ENCODE measurements around the gene UBN1.
"Not testable (repeated sequence)": the region's sequence is repeated elsewhere in the genome, so short reads cannot be mapped to it uniquely, and the experiment has no call there.

UBN1 gene

GRCh38 chr16:4888428-4889135 is 41.3 kb downstream of the UBN1 start:
- no peak for DNase-seq

DNA sequence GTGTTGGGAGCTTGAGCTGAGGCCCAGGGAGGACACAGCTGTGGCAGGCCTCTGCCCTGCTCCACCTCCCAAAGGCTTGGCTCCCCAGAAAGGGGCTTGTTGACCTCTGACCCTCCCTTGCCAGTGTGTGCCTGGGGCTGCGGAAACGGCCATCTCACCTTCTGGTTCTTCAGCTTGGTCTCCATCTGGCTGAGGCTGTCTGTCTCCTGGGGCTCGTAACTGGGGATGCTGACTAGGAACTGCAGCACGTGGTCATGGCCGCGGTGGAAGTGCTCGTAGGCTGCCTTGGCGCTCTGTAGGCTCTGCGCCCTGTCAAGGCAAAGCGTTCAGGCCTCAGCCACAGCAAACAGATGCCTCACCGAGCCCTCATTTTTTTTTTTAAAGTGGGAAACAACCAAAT is 42.7 kb downstream of the UBN1 start:
- DNase-seq: no peak

- no peak for DNase-seq
These were observed 43.4 kb downstream of the UBN1 start for GRCh38 chr16:4890686-4891085.

DNA sequence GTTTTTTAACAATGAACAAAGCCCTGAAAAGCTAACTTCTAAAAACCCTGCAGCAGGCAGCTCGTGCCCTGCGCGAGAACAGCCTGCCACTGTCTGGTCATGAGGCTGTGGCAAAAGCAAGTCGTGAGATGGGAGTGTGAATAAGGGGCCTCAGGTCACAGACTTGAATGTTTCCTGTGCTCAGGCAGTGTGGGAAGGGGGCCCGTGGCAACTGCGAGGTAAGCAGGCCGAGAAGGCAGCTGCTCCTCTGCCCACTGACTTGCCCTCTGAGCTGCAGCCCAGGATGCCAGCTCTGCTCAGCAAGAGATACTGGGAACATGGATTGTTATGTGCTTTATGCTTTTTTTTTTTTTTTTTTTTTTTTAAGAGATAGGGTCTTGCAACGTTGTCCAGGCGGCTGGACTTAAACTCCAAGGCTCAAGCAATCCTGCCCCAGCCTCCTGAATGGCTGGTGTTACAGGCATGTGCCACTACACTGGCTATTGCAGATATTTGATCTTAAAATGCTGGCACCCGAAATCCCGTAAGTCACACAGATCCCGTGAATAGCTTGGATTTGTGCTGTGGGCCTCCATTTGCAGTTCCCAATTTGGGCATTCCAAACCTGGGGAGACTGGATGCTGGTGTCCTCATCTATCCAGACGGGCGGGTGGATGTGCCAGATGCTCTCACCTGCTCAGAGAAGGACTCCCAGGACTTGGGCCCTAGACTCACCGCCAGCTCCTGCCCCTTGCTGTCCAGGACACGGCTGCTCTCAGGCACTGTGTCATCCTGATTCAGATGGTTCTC is 44.0 kb downstream of the UBN1 start:
- DNase-seq: no peak

- DNase-seq: no peak
These were observed 44.6 kb downstream of the UBN1 start for GRCh38 chr16:4891886-4892216.

- no peak for DNase-seq
These were observed 45.3 kb downstream of the UBN1 start for GRCh38 chr16:4892361-4893102.

DNA sequence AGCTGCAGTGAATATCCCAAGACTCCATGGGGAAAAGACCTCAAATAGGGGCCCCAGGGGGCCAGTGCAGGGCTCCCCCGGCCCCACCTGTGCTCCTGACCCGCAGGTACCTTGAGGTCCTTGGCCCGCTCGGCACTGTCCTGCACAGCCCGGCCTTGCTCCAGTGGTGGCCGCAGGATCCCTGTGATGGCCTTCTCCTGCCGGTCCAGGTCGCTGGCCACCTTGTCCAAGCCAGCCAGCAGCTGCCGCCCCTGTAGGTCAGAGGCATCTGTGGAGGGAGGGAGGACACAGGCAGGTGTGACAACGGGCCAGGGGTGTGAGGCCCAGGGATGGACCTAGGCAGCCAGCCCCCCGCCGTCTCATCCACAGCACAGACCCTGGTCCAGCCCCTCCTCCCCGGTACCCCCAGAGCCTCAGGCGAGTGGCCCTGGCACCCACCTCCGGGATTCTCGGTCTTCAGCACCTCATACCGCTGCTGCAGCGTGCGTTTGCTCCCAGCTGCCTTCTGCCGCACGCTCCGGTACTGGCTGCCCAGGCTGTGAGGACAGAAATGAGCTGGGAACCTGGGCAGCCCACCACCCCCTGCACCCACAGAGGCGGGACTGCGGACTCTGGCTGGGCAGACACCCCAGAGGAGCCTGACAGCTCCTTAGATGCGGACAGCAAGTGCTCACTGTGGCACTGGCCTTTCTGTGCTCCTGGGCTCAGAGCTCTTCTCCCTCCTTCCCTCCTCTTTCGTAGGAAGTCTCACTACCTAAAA is 46.0 kb downstream of the UBN1 start:
- no peak for DNase-seq

DNA sequence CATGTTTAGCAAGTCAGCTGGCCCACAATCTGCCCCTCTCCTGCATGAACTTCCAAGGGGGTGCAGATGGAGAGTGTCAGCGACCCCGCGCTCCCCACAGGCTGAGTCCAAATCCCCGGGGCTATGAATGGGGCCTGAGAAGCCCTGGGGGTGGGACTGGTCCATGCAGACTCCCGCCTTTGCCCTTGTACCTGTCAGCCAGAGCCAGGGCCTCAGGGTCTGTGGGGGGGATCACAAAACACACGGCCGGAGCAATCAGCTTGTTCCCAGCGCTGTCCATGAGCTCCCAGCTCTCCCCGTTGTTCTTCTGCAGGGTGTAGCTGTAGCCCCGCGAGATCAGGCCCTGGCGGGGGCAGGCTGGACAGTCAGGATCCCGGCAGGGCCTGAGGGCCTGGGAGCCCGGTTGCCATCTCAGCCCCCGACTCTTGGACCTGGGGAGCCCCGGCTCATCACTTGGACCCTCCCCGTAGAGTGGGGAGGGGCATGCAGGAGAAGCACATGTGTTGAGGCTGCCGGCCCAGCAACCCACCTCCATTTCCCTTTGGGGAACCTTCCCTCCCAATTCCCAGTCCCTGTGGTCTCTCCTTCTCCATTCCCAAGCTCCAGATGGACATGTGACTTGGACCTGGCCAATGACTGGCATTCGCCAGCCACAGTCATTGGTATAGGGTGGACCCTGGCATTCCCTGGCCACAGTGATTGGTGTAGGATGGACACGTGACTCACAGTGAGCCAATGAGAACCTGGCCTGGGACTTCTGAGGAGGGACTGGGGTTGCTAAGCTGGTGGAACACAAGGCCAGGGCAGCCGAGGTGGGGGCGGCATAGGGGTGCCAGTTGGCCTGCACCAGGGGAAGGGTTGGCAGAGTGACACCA is 47.2 kb downstream of the UBN1 start:
- no peak for DNase-seq

DNA sequence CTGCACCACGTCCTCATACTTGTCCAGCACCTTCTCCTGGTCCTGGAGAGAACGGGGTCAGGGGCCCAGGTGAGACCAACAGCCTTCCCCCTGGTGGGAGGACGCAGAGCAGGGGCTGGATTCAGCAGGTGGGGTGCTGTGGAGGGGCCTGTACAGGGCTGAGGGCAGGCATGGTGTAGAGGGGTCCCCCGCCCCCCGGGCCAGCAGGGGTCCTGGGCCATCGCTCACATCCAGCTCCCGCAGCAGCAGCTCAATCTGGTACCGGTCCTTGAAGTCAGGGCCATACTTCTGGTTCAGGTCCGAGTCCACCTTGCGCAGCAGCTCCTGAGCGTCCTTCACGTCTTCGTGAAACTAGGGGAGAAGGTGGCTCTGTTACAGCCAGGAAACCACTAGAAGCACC is 48.1 kb downstream of the UBN1 start:
- no peak for DNase-seq

- DNase-seq: not testable (repeated sequence)
These were observed 49.5 kb downstream of the UBN1 start for GRCh38 chr16:4896761-4897160.

DNA sequence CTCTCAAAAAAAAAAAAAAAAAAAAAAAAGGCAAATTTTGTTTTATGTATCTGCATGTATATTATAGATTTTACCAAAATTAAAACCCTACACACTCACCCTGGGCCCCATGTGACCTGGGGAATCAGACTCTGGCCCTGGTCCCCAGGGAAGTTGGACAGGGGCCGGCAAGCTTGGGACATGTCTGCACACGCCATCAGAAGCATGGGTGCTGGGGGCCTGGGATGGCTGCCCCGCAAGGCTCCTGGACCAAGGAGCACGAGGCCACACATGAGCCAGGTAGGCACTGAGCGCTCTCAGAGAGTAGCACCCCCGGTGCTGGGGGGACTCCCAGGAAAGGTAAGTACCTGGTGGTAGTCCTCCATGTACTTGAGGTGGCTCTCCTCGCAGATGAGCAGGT is 50.0 kb downstream of the UBN1 start:
- no peak for DNase-seq

GRCh38 chr16:4898811-4899473 is 51.7 kb downstream of the UBN1 start:
- DNase-seq: no peak

- no peak for DNase-seq
These were observed 52.2 kb downstream of the UBN1 start for GRCh38 chr16:4899474-4899846.

DNA sequence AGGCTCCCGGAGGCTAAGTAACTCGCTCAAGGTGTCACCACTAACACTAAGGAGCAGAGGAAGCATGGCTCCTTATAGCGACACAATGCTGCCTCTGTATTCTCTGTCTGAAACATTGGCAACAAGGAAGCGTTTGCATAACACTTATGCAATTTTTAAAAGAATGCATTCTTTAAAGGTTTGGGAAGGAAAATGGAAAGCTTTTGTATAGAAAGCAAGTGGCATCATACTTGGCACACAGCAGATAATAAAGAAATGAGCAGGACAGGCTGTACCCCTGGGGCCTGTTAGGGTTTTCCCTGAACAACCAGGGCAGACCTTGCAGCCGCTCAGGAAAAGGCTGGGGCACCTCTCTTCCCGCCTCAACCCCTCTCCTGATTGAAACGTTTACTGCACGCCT is 52.8 kb downstream of the UBN1 start:
- DNase-seq: no peak

- DNase-seq: no peak
These were observed 53.5 kb downstream of the UBN1 start for GRCh38 chr16:4900750-4901149.

DNA sequence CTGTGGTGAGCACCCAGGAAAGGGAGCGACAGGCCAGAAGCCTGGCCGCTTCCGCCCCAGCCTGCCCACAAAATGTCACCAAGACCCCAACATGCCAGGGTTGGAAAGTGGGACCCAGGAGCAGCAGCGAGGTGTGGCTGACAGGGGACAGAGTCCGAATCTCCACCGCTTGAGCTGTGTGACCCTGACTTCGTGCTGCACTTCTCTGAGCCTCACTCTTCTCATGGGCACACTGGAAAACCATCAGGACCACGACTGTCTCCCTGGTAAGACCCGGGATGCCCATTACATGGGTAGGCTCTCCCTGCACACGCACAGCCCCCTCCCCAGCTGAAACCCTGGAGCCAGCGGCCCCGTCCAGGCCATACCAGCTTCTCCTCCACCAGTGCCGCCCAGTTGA is 54.8 kb downstream of the UBN1 start:
- DNase-seq: no peak

DNA sequence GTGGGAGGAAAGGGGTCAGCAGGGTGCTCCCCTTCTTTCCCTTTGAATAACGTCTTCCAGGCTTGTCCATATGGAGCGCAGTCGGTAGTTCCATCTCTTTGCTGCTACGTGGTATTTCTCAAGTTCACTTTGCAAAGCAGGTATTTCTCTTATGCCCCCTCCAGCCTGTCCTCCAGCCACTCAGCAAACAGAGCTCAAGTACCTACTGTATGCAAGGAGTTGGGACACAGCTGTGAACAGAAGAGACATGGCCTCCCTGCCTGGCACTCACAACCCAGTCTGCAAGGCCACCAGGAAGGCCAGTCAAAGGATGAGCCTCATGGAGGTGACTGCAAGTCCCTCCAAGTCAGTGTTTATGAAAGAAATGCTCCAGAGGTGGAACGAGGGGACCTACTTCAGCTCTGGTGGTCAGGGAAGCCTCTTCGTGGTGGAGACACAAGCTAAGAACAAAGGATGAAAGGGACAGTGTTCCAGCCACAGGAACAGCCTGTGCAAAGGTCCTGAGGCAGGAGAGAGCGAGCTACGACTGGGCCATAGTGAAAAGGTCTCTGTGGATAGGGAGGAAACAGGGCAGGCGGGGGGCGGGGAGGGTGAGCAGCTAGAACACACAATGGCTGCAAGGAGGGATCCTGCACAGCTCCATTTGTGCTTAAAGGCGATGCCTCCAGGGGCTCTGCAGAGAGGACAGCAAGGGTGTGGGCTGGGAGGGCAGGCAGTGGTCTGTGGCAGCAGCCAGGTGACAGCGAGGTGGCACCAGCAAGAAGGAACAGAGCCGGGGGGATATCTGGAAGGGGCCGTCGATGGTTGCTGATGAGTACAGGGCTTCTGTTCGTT is 57.0 kb downstream of the UBN1 start:
- DNase-seq: no peak

GRCh38 chr16:4904942-4905615 is 57.8 kb downstream of the UBN1 start:
- no peak for DNase-seq

DNA sequence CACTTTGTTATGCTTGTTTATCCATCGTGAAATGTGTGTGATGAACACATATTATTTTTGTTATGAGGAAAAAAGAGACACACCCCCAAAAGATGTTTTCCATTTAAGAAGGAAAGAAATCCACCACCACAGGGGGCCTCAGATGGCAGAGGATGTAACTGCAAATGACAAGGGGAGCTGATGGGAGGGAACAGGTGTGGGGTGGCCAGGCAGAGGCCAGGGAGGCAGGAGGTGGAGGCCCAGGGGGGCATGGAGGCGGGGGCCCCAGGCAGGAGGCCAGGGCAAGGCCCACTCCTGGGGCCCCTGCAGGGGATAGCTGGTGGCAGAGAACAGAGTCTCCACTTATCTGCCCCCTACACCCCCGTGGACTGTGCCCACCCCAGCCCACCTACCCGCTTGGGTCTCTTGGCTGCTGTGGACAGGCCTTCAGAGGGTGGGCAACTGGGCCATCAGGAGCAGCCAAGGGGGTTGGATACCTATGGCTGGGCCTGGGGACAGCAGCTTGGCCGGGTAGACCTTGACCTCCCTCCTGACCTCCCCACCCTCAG is 61.6 kb downstream of the UBN1 start:
- DNase-seq: no peak

GRCh38 chr16:4909825-4910224 is 62.5 kb downstream of the UBN1 start:
- no peak for DNase-seq

Measured in NCI-H187 treated with DMSO at 0.1 percent for 48 hours (cell line).